NCI-H187 treated with DMSO at 0.1 percent for 48 hours (cell line): ENCODE measurements around the gene LDLRAD3.
"Not testable (repeated sequence)": the region's sequence is repeated elsewhere in the genome, so short reads cannot be mapped to it uniquely, and the experiment has no call there.

Experiments
- DNase-seq: peaks from one replicate; lab custom pipeline; 2025; lab: John Stamatoyannopoulos, UW

The LDLRAD3 gene, protein sequence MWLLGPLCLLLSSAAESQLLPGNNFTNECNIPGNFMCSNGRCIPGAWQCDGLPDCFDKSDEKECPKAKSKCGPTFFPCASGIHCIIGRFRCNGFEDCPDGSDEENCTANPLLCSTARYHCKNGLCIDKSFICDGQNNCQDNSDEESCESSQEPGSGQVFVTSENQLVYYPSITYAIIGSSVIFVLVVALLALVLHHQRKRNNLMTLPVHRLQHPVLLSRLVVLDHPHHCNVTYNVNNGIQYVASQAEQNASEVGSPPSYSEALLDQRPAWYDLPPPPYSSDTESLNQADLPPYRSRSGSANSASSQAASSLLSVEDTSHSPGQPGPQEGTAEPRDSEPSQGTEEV

DNA sequence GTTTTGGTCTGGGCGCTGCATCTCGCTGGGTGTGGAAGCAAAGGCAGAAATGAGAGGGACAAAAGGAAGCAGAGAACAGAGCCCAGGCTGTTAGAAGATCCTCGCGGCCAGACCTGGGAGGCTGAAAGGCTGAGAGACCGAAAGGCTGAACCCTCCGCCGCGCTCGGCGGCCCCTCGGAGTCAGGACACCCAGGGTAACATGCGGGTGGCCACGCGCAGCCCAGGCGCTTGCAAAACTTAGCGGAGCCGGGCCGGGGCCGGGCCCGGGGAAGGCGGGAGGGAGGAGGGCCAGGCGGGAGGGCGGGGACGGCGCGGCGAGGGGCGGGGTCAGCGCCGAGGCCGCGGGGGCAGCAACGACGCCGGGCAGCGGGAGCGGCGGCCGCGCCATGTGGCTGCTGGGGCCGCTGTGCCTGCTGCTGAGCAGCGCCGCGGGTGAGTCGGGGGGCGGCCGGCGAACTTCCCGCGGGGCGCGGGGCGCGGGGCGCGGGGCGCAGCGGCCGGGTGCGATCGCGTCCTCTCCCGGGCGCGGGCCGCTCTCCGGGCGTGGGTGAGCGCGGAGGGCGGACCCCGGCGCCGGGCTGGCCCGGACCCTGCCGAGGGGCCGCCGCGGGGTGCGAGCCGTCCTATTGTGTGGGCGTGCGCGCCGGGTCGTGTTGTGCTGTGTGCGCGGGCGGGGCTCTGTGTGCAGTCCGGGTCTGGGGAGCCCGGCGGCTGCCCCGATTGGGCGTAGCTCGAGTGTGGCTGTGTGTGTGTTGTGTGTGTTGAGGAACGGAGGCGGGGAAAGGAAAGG is at the start of gene LDLRAD3:
LDLRAD3 (plus strand) TSS at position 350 of the 790 bp plus-strand sequence; CDS start at position 387, 37 bp downstream.
- peak; percentile 30 for DNase-seq

DNA sequence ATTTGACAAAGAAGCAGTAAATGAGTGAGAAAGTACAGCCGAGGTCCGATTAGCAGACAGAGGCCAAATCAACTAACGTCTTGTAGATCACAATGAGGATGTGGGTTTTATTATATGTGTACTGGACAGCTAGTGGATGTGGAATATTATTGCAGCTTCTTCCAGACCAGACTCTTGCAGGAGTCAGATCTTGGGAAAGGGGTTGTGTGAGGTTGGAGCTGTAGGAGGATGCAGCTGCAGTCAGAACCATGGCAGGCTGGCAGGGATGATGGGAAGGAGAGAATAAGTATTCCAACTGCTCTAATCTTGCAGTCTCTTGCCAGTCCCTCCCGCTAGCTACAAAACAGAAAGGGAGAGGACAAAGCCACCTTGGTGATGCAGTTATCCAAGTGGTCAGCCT is 46.8 kb upstream of the LDLRAD3 start:
- DNase-seq, result no peak

DNA sequence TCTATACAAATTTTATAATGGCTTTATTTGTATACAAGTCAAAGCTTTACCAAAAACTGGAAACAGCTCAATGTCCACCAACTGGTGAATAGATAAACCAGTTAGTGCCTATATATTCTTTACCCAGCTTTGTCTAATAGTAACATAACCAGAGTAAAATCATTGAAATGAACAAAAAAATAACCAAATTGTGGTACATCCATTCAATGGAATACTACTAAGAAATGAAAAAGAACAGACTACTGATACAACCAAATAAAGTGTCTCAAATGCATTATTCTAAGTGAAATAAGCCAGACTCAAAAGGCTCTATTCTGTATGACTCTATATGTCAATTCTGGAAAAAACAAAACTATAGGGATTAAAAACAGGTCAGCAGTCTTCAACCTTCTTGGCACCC is 40.9 kb upstream of the LDLRAD3 start:
- no peak for DNase-seq

DNA sequence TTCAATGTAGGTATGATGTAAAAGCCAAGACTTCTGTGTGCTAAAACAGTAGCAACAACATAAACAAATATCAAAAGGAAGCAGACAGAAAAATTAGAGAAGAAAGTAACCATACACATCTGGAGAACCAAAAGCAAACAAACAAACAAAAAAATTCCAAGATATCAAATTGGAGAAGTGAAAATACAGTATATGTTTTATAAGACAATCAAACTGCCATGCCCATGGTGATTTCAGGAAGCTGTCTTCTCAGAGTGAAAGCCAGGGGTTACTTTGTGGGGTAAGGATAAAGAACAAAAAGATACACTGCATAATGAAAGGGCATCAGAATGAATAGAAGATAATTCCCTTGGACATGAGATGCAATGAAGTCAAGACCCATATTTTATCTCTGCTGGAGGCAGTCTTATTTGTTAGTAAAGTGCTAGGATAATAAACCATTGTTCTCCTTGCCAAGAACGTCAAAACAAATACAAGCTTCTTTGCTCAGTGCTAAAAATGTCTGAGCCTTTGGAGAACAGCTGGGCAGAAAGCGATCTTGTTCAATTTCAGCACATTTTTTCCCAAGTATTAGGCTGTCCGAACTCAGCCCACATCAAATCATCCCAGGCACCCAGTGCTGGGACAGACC is 38.1 kb upstream of the LDLRAD3 start:
- DNase-seq, result no peak

DNA sequence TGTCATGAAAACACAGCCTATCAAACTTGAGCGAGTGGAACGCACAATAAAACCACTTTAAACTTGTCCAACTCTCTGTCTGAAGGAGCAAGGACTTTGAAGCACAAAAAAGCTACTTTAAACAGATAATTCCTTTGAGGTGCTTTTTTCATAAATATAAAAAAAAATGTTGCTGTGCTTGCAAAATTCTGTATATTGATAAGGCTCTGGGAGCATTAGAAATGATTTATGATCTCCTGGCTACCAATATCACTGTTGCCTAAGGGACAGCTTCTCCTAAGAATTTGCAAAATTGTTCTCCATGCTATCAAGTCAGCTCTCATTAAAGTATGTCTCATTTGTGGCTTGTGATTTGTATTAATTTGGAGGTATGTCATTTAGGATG is 37.6 kb upstream of the LDLRAD3 start:
- no peak for DNase-seq

DNA sequence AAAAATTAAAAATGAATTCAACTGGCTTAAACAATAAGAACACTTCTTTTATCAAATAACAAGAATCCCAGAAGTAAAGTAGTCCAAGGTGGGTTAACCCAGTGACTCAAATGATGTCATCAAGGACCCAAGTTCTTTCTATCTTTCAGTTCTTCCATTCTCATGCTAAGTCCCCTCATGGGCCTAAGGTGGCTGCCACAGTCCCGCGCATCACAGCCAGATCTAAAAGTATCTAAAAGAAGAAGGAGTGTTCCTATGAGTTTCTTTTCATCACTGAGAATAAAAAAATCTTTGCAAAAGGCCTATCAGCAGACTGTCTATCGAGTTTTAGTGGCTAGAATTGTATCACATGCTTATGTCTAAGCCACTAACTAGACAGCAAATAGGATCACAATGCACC is 37.2 kb upstream of the LDLRAD3 start:
- no peak for DNase-seq

DNA sequence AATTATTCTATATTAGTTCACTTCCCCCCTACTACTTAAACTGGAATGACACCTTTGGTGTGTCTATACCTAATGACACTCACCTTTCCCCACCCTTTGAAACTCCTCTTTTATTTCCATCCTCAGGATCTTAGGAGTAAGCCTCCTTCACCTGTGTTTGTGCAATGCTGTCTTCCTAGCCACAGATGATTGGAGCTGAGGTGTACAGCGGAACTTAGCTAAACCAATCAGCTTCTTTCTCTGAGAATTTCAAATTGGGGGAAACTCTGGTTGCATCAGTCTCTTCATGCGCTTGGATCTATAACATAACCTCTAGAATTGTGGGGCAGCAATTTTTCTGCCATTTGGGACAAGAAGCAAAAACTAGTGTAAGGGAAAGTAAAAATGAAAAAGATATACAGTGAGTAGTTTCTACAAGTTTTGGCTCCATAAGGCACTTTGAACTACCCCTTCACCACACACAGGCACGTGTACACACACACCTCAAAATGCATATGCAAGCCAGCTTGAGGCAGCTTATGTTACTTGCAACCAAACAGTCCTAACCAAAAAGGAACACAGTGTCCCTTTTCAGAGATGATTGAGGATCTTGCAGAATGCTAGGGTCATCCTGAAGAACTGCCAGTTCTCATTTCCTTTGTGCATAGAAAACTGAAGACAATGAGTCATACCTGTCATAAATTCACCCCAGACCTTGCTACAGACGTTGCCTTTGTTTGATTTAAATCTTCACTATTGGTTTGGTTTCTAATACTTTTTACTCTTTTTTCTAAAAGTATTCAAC is 36.0 kb upstream of the LDLRAD3 start:
- DNase-seq, result no peak

DNA sequence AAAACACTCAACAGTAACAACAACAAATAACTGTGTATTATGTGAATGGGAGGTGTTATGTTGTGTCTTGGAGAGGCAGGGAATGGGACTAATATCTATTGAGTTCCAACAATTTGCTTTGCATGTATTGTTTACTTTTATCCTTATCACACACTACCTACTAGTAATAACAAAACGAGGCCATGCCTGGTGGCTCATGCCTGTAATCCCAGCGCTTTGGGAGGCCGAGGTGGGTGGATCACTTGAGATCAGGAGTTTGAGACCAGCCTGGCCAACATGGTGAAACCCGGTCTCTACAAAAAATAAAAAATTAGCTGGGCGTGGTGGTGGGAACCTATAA is 35.5 kb upstream of the LDLRAD3 start:
- not testable (repeated sequence) for DNase-seq

DNA sequence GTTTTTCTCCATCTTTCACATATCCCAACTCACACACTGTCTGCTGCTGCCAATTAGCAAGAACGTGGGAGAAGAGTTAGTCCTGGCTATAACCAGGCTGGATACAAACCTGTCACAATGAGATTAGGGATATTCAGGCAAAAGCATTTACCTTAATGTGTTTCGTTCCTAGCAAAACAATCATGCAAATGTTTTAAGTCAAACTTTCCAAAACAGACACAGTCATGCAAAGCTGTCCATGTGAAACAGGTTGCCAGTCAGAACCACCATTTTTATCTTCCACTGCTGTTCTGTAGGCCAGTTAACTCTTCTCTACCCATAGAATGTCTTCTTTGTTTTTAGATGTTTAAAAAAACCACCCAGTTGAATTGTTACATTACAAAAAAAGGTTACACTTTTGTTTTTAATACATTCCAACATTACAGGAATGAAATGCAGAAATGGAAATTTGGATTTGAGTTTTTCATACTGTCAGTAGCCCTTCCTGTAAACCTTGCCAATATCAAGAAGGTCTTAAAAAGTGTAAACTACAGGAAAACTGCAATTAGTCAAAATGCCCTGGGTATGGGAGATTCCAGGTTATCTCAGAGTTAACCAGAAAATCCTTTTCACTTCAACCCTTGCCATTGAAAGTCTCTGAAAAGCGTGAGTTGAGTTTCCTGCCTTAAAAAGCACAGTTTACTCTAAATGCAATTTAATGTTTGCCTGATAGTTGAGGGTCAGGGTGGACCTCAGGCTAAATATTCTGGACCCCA is 34.2 kb upstream of the LDLRAD3 start:
- no peak for DNase-seq

DNA sequence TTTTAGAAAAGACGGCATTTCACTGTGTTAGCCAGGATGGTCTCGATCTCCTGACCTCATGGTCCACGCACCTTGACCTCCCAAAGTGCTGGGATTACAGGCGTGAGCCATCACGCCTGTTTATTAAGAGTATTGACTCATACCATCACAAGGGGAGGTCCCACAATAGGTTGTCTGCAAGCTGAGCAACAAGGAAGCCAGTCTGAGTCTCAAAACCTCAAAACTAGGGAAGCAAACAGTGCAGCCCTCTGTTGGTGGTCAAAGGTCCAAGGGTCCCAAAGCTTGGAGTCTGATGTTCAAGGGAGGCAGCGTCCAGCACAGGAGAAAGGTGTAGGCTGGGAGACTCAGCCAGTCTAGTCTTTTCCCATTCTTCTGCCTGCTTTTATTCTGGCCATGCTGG is 32.8 kb upstream of the LDLRAD3 start:
- no peak for DNase-seq

DNA sequence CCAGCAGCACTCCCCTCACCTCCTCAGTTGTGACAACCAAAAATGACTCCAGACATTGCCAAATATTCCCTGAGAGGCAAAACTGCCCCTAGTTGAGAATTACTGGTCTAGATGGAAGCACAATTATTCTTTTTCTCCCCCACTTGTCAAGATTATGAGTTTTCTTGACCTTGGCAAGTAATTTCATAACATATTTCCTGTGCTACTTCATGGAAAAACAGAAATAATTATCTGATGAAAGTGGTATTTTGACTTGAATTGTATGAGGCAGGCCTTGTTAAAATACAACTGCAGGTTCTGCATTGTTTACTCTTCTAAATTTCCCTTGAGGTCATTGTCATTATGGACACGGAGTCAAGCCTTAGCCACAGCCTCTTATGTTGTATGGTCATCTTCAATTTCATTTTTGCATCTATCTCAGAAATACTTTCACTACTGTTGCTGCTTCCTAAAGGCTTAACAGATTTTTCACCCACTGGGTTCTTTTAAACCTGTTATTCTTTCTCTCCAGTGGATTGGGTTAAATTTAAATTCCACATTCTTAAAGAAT is 32.2 kb upstream of the LDLRAD3 start:
- DNase-seq, result no peak

DNA sequence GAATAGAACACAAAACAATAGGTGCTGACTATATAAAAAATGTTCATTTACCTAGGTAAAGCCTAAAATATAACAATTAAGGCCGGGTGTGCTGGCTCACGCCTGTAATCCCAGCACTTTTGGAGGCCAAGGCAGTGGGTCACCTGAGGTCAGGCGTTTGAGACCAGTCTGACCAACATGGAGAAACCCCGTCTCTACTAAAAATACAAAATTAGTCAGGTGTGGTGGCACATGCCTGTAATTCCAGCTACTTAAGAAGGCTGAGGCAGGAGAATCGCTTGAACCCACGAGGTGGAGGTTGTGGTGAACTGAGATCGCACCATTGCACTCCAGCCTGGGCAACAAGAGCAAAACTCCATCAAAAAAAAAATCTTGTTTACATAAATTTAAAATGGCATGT is 31.4 kb upstream of the LDLRAD3 start:
- DNase-seq, result not testable (repeated sequence)

DNA sequence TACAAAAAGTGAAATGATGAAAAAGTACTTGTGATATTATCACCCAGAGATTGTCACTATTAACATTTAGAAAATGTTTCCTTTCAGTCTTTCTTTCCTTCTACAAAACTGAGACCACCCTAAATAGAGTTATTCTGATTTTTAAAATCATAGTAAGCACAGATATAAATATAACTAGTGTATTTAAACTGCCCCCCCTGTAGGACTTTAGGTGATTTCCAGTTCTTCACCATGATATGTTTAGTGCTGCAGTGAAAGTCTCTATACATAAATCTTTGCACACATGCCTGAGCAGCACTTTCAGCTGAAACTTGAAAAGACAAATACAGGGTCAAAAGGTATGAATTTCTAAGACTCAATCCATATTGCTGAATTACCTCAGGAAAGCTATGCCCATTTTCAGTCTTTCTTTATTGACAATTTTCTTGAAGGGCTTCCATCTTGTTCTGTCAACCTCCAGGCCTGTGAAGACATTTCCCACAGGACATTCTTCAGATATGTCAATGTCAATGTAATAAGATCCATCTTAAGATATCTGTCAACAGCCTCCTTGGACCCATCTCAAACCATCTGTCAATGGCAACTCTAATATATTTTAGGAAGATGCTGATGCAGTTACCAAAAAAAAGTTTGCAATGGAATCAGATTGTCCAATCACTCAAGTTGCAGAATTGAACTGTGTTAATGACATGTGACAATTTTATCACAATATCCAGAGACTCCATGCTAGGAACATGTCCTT is 30.8 kb upstream of the LDLRAD3 start:
- DNase-seq, result no peak

DNA sequence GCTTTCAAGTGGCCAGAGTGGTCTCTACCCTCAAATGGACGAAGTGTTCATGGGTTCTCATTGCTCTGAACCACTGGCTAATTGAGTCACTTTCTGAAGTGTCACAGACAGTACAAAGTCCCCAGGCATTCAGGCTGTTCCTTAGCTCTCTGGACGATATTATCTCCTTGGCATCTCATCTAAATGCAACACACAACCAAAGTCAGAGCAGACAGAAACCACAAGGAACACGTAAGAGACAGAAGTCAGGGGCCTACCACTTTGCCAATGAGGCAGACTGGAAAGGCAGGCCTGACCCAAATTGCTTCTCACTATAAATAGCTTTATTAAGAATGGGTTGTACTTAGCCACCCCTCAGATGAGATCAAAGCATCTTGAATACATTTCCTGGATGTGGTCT is 29.0 kb upstream of the LDLRAD3 start:
- no peak for DNase-seq

DNA sequence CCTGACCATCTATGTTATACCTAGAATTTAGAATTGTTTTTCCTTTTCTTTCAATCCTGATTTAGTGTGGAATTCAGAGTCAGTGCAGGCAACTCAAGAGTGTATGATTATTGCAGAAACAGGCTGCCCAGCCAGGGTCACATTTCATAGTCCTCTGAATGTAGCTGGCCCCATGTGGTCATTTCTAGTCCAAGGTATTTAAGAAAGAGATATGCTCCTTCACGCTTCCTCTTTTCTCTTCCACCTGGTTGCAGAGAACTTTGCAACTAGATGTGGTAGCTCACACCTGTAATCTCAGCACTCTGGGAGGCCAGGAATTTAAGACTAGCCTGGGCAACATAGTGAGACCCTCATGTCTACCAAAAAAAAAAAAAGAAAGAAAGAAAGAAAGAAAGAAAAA is 27.6 kb upstream of the LDLRAD3 start:
- DNase-seq, result no peak

DNA sequence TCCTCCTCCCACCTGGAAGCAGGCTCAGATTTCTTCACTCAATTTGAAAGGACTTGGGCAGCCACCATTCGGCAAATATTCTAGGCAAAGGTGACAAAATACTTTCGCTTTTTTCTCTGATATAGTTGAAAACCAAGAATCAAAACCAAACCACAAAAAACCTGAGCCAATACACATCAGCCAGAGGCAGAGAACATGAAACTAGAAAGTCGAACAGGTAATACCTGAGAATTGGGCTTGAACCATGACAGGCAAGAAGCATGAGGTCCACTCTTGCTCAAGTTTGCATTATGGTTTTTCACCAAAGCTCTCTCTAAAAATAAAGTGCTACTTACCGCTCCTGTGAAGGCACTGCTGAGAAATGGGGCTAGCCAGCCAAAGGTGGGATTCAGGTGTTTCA is 26.2 kb upstream of the LDLRAD3 start:
- no peak for DNase-seq

DNA sequence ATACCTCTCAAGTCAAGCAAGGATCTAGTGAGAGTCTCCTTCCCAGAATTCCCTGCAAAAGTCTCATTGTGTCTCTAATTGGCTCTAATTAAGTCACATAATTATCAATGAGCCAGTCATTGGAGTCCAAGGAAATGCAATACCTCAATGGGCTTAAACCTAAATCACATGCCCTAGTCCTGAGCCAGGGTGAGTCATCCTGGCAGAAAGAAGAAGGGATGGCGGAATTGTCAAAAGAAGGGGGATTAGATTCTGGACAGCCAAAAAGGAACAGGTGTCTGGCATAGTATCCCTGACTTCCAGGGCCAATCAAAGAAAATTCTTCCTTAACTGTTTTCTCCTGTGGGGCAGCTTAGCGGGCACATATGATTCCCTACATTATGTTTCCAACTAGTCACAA is 25.1 kb upstream of the LDLRAD3 start:
- no peak for DNase-seq

DNA sequence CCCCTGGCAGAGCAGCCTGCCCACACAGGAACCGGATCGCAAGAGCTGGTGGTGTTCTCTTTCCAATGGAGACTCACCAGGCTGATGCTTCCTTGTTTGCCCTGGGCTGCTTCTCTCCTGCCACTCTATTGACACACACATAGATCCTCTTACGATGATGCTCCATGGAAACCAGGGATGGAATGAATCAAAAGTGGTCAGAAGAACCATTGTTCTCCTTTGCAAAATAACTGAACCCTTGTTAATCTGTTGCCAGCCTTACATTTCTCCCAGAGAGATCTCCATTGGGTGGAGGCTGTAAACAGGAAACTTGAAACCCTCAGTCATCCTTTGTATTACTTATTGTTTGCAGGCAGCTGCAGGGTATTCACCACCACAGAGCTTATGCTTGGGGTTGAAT is 24.6 kb upstream of the LDLRAD3 start:
- DNase-seq, result peak; percentile 75

DNA sequence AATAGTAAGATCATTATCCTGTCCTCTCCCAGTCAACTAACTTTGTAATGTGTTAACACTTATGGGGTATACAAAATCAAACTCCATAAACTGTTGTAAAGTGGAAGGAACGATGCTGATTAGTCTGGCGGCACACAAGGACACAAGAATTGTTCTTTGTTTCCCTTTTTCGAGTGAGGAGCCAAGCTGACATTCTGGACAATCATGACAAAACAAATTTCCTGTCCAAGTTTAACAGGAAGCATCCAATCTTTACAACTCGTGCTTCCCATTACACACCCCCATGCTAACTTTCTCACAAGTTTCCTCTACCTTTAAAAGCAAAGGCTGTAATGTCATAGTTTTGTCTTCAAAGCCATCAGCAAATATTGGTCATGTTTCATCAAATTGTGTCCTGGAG is 20.4 kb upstream of the LDLRAD3 start:
- no peak for DNase-seq

DNA sequence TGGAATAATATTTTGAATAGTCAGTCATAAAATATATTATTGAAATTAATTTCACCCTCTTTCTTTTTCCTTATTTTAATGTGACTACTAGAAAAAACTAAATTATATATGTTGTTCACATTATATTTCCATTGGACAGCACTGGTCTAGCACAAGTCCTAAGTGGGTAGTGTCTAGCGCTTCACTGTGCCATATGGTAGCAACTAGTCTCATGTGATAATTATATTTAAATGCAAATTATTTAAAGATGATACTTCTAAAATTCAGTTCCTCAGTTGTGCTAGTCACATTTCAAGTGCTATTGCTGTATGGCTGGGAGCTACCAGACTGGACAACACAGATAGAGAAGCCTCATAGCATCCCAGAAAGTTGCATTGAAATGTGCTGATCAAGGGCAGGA is 19.1 kb upstream of the LDLRAD3 start:
- DNase-seq, result no peak

DNA sequence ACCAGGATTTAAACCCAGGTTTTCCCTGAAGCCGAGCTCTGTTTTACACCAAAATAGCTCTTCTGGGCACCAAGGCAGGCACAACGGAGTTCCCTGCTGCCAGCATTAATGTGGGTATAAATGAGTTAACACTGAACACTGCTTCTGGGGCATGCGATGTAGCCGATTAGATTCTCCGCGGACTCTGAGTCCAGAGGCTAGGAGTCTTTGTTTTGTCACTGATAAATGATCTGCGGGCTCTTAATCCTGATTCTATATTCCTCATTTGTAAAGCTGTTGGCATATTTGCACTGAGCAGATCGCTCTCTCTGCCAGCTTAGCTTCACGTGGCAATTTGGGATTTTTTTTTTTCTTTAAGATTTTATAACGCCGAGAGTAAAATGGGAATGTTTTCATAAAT is 16.8 kb upstream of the LDLRAD3 start:
- DNase-seq, result no peak
